GM23248 (cell line): Measurements from ENCODE around the gene LCP2.

Source experiments
- EZH2 ChIP-seq: fragments of 200-600 bp; sonication (generic); IDR thresholded peaks from 2 replicates; pipeline ENCODE4 v1.6.1; 2018; ENCODE audit warnings: antibody characterized with exemption, mild to moderate bottlenecking; ENCODE audit not compliant: insufficient read depth, poor library complexity, severe bottlenecking
- EZH2phosphoT487 ChIP-seq: fragments of 200-600 bp; sonication (generic); IDR thresholded peaks from 2 replicates; pipeline ENCODE4 v1.6.1; 2018; ENCODE audit warnings: antibody characterized with exemption, moderate library complexity, mild to moderate bottlenecking, low read depth; ENCODE audit not compliant: insufficient read depth

DNA sequence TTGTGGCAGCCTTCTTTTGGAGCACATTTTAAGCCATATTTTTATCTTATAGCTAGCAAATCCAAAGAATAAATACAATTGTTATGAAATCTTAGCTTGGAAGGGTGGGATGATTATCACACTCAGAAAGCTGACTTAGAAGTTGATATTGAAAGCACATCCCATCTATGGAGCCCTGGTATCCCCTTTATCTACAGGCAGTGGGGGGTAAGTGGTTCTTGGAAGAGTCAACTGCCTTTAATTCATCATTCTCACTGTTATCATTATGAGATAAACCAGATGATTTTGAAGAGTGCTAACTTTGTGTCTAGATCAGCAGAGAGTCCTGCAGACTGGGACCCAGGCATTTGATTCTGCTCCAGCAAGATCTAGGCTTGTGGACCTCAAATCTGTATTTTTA, 3.0 kb downstream of the LCP2 start:
- TF ChIP-seq EZH2 (no peak), EZH2phosphoT487 (no peak)
